Activated CD8-positive, alpha-beta memory T cell treated with anti-CD3 and anti-CD28 coated beads for 48 hours (primary cell): Measurements from ENCODE around the gene TMEM187.
A peak's percentile ranks its signal among the peaks of the same experiment; 100 is the strongest.

Experiments
- DNase-seq, 3 experiments: peaks; one replicate each; pipeline ENCODE4 v3.0.0-alpha.2; 2020; ENCODE audit warnings: low read depth in 2 of 3, low spot score in 2 of 3

Gene TMEM187

GRCh38 chrX:153972368-153973126 lies at the start of gene TMEM187:
TSS of gene TMEM187 (plus strand) at chrX:153972754. CDS start at chrX:153982063, 9,309 bp downstream.
- peak; percentile 74 to 90 (median 75) for DNase-seq

- DNase-seq = no peak
Observed at GRCh38 chrX:153922932-153923857, 49.4 kb upstream of the TMEM187 start.

- DNase-seq = no peak
Observed at GRCh38 chrX:153924149-153924861, 48.2 kb upstream of the TMEM187 start.

- no peak for DNase-seq
Observed at GRCh38 chrX:153925387-153925738, 47.2 kb upstream of the TMEM187 start.

- DNase-seq = peak in 1 of 3 experiments; percentile 44
Observed at GRCh38 chrX:153925739-153926551, 46.6 kb upstream of the TMEM187 start, which contains the start of gene ARHGAP4. TSS of gene ARHGAP4 (minus strand) at chrX:153926264. CDS start at chrX:153926202, 62 bp downstream.

GRCh38 chrX:153926552-153926857 lies 46.0 kb upstream of the TMEM187 start:
- DNase-seq = no peak

GRCh38 chrX:153926858-153927671 lies 45.5 kb upstream of the TMEM187 start:
- DNase-seq = peak in 1 of 3 experiments; percentile 53

GRCh38 chrX:153927672-153927921 lies 45.0 kb upstream of the TMEM187 start:
- no peak for DNase-seq

- DNase-seq = peak; percentile 63 to 93 (median 74)
Observed at GRCh38 chrX:153927922-153928760, 44.4 kb upstream of the TMEM187 start.

GRCh38 chrX:153928846-153929245 lies 43.7 kb upstream of the TMEM187 start:
- no peak for DNase-seq

GRCh38 chrX:153929576-153929975 lies 43.0 kb upstream of the TMEM187 start:
- DNase-seq = no peak

GRCh38 chrX:153930011-153930910 lies 42.3 kb upstream of the TMEM187 start:
- DNase-seq = no peak

GRCh38 chrX:153931151-153931550 lies 41.4 kb upstream of the TMEM187 start:
- DNase-seq = no peak

- no peak for DNase-seq
Observed at GRCh38 chrX:153931748-153932147, 40.8 kb upstream of the TMEM187 start.

GRCh38 chrX:153932220-153932915 lies 40.2 kb upstream of the TMEM187 start:
- DNase-seq = no peak

- DNase-seq = no peak
Observed at GRCh38 chrX:153933748-153934147, 38.8 kb upstream of the TMEM187 start.

- DNase-seq = no peak
Observed at GRCh38 chrX:153934148-153934761, 38.3 kb upstream of the TMEM187 start.
